ENCODE measurements around the gene SLCO3A1.
"Not testable (repeated sequence)": the region's sequence is repeated elsewhere in the genome, so short reads cannot be mapped to it uniquely, and the experiment has no call there.

Gene SLCO3A1

DNA sequence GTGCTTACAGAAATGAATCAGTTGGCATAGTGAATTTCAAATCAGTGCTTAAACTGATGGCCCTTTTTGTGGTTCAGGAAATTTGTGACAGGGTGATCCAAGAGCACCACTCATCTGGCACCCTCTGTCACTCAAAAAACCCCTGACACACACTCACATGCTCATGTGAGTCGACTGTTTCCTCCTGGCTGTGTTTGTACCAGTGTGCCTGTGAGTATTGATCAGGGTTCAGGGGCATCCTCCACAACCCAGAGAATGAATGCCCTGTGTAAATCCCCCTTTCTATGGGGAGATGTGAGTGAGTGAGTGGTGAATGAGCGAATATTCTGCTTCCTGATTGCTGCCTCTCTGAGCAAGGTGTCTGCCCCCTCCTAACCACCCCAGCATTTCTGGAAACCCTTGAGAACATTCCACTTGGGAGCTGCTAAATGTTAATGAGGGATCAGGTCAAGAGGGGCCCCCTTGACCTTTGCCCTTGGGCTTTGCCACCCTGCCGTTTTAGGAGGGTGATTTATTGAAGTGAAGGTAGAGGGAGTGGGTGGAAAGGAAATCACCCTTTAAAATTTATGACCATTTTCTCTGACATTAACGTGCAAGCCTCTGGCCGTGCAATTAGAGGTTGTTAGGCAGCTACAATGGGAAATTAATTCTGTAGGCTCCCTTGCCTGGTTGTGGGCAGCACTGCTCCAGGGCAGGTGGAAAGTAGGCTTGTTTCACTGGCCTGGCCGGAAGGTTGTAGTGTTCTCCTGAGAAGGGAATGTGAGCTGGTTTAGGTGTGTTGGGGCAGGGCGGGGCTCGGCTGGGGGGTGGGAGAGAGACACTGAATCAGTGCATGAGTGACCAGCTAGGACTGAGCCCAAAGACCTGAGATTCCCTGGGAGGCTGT is 87.2 kb downstream of the SLCO3A1 start:
- no peak for DNase-seq (ENCODE audit: low read depth in 2 of 2)

DNA sequence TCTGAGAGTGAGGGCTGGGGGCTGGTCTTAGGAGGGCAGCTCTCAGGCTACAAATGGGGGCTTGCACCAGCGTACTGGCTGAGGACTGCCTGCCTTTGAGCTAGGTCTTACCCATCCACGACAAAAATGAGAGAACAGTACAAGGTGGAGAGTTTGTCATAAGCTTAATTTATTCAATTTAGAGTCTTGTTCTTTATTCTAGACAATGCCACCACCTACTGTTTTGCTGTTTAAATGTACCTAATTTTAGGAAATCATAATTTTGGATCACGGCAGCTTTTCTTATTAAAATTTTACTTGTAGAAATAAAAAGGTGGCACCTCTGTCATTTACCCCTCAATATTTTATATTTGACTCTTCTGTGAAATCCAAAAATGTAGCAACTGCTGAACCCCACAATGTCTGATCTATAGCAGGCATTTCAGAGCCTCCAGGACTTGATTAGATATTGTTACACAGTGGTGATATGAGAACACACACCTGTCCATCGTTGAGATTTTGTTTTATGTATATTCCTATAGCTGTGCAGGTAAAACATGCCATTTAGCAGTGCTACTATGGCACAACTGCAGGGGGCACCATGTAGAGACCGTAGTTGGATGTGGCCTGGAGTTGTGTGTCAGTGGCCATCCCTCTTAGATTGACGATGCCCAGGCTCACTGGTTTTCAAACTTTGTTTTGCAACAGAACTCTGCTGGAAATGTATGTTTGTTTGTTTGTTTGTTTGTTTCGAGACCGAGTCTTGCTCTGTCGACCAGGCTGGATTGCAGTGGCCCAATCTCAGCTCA is 88.6 kb downstream of the SLCO3A1 start:
- DNase-seq (ENCODE audit: low read depth in 2 of 2): no peak

- no peak for DNase-seq (ENCODE audit: low read depth in 2 of 2)
These were observed 89.3 kb downstream of the SLCO3A1 start for GRCh38 chr15:91942720-91943394.

GRCh38 chr15:91944331-91944730 is 90.8 kb downstream of the SLCO3A1 start:
- no peak for DNase-seq (ENCODE audit: low read depth in 2 of 2)

- no peak for DNase-seq (ENCODE audit: low read depth in 2 of 2)
These were observed 91.9 kb downstream of the SLCO3A1 start for GRCh38 chr15:91945385-91945784.

DNA sequence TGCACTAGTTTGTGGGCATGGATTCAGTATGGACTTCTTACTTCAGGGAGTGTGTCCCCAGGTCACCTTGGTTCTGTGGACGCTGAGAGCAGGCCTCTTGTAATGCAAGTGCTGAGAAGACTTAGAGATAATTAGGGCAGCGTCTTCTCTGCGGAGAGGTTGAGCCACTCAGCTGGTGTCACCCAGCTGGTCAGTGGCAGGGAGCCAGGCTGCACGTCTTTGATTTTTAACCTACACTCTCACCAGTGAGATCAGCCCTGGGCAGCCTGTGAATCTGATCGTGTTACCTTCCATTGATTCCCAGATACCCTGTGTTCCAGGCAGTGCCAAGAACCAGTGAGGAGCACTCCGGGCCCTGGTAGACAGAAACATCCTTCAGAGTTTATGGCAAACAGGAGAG is 92.6 kb downstream of the SLCO3A1 start:
- DNase-seq (ENCODE audit: low read depth in 2 of 2): no peak

DNA sequence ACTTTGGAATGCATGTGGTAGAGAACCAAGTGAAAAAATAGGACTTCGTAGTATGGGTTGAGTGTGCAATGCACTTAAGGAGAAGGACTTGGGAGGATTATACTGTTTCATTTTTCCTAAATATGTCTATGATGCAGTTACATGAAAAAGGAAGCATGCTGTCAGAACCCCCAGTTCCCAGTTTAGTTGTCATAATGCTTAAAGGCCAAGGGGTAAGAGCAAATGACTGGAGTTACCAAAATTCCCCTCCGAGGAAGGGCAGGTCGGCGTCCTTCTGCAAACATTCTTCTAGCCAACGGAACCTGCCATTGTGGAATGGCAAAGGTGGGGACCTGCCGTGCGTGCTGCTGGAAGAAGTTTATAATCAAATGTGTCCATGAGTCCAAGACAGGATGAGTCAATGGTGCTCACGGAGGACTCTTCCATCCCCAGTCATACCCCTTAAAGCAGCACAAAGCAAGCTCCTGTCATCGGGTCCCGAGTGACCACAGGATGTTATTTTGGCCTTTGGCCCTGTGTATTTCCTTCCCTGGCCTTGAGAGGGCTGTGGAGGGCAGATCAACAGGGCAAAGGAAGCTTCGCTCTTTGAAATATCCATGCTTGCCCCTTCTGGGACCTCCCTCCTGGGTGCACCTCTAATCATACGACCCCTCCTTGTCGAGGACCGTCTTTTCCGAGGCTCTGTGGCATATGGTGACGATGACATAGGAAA is 93.2 kb downstream of the SLCO3A1 start:
- DNase-seq (ENCODE audit: low read depth in 2 of 2): no peak

DNA sequence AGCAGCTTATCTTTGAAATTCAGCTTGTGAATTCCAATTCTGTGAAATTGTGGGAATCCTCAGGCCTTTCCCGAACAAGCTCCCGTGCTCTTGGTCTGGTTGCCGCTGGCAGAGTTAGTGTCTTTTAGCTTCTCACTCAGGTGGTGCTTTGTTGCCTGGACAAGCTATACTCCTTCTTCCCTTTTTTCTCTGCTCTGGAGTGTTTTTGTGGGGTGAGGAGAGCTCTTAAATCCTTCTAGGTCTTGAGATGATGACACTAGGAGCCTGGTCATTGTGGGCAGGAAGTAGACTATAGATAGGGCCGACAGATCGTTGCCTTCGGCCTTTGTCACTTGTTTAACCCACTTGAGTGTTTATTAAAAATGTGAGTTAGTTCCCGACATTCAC is 93.8 kb downstream of the SLCO3A1 start:
- DNase-seq (ENCODE audit: low read depth in 2 of 2): no peak

GRCh38 chr15:91947683-91948608 is 94.4 kb downstream of the SLCO3A1 start:
- DNase-seq (ENCODE audit: low read depth in 2 of 2): no peak

DNA sequence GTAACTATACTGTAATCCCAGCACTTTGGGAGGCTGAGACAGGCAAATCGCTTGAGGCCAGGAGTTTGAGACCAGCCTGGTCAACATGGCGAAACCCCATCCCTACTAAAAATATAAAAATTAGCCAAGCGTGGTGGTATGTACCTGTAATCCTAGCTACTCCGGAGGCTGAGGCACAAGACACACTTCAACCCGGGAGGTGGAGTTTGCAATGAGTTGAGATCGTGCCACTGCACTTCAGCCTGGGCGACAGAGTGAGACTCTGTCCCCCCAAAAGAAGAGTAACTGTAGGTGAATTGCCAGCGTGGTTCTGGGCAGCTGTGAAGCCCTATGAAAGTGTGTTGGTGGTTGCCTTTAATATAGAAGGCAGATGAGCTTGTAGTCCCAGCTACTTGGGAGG is 95.9 kb downstream of the SLCO3A1 start:
- DNase-seq (ENCODE audit: low read depth in 2 of 2): no peak

DNA sequence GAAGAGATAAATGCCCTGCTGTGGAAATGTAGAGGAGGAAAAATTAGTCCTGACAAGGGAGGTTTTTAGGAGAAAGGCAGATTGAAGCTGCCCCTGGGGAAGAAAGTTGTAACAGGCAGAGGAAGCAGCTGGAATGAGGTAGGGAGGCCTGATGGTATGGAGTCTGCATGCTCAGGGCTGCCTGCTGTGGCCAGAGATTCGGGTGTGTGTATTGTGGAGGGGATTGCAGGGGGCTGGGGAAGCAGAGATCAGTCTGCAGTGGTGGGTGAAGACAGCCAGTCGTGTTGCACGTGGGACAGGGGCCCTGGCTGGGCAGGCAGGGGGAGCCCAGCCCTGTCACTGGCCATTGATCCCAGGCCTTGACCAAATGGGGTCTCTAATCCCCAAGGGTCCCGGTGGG is 96.5 kb downstream of the SLCO3A1 start:
- DNase-seq (ENCODE audit: low read depth in 2 of 2): no peak

DNA sequence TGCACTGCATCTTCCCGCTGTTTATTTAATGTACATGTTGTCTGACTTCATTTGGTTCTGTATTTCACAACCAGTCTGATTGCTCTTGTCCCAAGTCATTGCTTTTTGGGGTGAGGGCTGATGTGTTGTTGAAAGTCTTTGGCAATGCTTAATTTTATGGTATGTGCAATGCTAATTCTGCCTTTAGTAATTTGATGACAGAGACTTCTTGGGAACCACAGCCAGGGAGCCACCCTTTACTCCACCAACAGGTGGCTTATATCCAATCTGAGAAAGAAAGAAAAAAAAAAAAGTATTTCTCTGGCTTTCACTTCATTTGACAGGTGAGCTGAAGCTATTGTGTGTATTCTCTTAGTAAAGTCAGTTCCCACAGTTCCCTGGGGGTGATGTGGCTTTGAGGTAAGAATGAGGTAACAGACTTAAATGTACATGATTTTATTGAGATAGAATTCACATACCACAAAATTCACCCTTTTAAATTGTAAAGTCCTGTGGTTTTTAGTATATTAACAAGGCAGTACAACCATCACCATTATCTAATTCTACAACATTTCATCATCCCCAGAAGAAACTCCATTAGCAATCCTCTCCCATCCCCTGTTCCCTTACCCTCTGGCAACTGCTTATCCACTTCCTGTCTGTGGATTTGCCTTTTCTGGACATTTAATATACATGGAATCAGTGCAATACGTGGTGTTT is 97.3 kb downstream of the SLCO3A1 start:
- no peak for DNase-seq (ENCODE audit: low read depth in 2 of 2)

- no peak for DNase-seq (ENCODE audit: low read depth in 2 of 2)
These were observed 98.7 kb downstream of the SLCO3A1 start for GRCh38 chr15:91952216-91952615.

GRCh38 chr15:91953432-91953831 is 99.9 kb downstream of the SLCO3A1 start:
- DNase-seq (ENCODE audit: low read depth in 2 of 2): no peak

DNA sequence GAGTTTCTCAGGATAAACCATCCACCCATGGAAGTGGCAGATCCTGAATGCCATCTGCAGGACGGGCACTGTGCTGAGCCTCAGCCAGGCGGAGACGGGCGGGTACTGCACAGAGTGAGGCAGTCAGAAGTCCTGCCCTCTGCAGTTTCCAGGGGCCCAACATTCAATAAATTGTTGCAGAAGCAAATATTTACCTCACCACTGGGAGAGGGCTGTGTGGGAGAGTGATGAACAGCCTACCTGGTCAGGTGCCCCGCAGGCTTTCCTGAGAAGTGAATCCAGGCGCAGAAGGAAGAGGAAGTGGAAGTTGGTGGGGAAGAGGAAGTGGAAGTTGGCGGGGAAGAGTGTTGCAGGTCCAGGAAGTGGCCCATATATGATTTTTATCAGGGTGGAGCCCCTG is 100.8 kb downstream of the SLCO3A1 start:
- DNase-seq (ENCODE audit: low read depth in 2 of 2): no peak

GRCh38 chr15:91956026-91956723 is 102.7 kb downstream of the SLCO3A1 start:
- no peak for DNase-seq (ENCODE audit: low read depth in 2 of 2)

GRCh38 chr15:91961357-91961756 is 107.8 kb downstream of the SLCO3A1 start:
- DNase-seq (ENCODE audit: low read depth in 2 of 2): no peak

DNA sequence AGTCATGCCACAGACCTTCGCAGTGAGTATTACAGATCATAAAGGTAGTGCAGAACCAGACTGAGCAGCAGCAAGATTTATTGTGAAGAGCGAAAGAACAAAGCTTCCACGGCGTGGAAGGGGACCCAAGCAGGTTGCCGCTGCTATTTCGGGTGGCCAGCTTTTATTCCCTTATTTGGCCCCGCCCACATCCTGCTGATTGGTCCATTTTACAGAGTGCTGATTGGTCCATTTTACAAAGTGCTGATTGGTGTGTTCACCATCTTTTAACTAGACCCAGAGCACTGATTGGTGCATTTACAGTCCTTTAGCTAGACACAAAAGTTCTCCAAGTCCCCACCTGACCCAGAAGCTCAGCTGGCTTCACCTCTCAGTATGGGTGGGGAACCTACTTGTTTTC is 110.2 kb downstream of the SLCO3A1 start:
- not testable (repeated sequence) for DNase-seq (ENCODE audit: low read depth in 2 of 2)

DNA sequence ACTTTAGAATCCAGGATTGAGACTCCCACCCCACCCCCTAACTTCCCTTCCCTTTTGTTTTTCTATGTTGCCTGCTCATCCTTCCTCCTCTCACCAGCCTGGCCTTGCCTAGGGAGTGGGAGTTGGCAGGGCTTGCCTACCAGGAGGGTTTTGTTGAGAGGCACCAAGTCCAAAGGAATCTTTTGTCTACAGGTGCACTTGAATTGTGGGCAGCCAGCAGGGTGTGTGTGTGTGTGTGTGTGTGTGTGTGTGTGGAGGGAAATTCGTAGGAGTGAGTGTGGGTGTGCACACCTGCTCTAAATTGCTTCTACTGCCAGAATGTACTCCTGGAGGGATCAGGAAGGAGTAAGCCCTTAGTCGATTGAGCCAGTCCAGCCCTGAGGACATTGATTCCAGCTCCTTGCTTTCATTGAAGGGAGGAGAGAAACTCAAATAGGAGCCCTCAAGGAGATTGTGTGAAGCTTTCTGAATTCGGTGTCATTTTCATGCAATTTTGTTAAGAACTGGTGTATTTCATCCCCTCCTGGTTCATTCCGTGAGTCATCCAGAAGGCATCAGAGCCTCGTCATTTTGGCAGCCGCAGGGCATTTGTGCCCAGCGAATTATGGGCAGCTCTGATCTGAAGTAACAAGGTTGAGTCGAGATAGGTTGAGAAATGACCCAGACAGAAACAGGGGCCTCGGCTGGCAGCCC is 112.1 kb downstream of the SLCO3A1 start:
- no peak for DNase-seq (ENCODE audit: low read depth in 2 of 2)
